Transverse colon (tissue), 4 donors: ENCODE results near the gene TRMT1.

ENCODE experiments used
- CTCF ChIP-seq, 5 experiments: fragments of 200-600 bp in 3 of 5; fragments of 450-650 bp in 2 of 5; sonication (generic) in 3 of 5; IDR thresholded peaks; 1 replicate in 2 of 5; 2 replicates in 3 of 5; pipeline ENCODE4 v1.5.1; 2016 to 2017; ENCODE audit warnings: antibody characterized with exemption in 5 of 5, inconsistent platforms in 3 of 5, mild to moderate bottlenecking in 2 of 5, moderate library complexity in 1 of 5
- EP300 ChIP-seq: sonication (generic); formaldehyde crosslinking; IDR thresholded peaks from one replicate; pipeline ENCODE4 v1.6.1; 2017; ENCODE audit warnings: antibody characterized with exemption, low read depth
- POLR2A ChIP-seq: fragments of 450-650 bp; IDR thresholded peaks from one replicate; pipeline ENCODE4 v1.6.1; 2016; ENCODE audit warnings: antibody characterized with exemption, mild to moderate bottlenecking, moderate library complexity
- POLR2AphosphoS5 ChIP-seq, 3 donors: sonication (generic); formaldehyde crosslinking; IDR thresholded peaks; one replicate each; pipeline ENCODE4 v1.6.1; 2016; ENCODE audit warnings: antibody characterized with exemption in 3 of 3

GRCh38 chr19:13098277-13099072, 18.1 kb downstream of the TRMT1 start:
- TF ChIP-seq CTCF (IDR thresholded peaks at IDR 0.05): no peak
- no peak for TF ChIP-seq POLR2A
- no peak for TF ChIP-seq EP300
- no peak for TF ChIP-seq POLR2AphosphoS5 (IDR thresholded peaks at IDR 0.05)
